Thyroid gland (tissue), 4 donors: Measurements from ENCODE around the gene NT5C2.

Experiments
- CTCF ChIP-seq, 6 experiments: fragments of 200-600 bp in 3 of 6; fragments of 450-650 bp in 3 of 6; sonication (generic) in 3 of 6; IDR thresholded peaks; one replicate each; pipeline ENCODE4 v1.5.1; 2016 to 2019; ENCODE audit warnings: antibody characterized with exemption in 6 of 6, mild to moderate bottlenecking in 2 of 6, inconsistent platforms in 1 of 6, moderate library complexity in 1 of 6
- POLR2A ChIP-seq, 2 donors: fragments of 450-650 bp; IDR thresholded peaks; one replicate each; pipeline ENCODE4 v1.6.1; 2017; ENCODE audit warnings: antibody characterized with exemption in 2 of 2, mild to moderate bottlenecking in 2 of 2, moderate library complexity in 1 of 2

GRCh38 chr10:103079946-103080345 is 113.1 kb downstream of the NT5C2 start:
- TF ChIP-seq CTCF (IDR thresholded peaks at IDR 0.05) (no peak), POLR2A (IDR thresholded peaks at IDR 0.05) (no peak)
